Vagina (tissue), 2 donors: ENCODE results near the gene TPSAB1. TPM values are rescaled to one million over a fixed set of nuclear protein-coding genes. Genes with fewer than 3 reads are reported as not detected.

Experiments
- DNase-seq, 2 donors: peaks; one replicate each; pipeline ENCODE4 v3.0.0-alpha.2; 2017; ENCODE audit errors: extremely low spot score in 2 of 2
- H3K27ac ChIP-seq: fragments of 200-600 bp; sonication (generic); one replicate; pipeline ENCODE4 v1.5.1; 2019
- H3K27me3 ChIP-seq: fragments of 200-600 bp; sonication (generic); one replicate; pipeline ENCODE4 v1.5.1; 2019
- H3K36me3 ChIP-seq, 2 donors: fragments of 200-600 bp; sonication (generic); one replicate each; pipeline ENCODE4 v1.5.1; 2017 to 2019
- H3K4me1 ChIP-seq: fragments of 200-600 bp; sonication (generic); one replicate; pipeline ENCODE4 v1.5.1; 2019
- H3K4me3 ChIP-seq, 2 donors: fragments of 200-600 bp; sonication (generic); 1 replicate in 1 of 2; 2 replicates in 1 of 2; pipeline ENCODE4 v1.5.1; 2016 to 2019
- H3K9me3 ChIP-seq: fragments of 200-600 bp; sonication (generic); one replicate; pipeline ENCODE4 v1.5.1; 2019
- POLR2A ChIP-seq, 2 donors: fragments of 450-650 bp; IDR thresholded peaks; one replicate each; pipeline ENCODE4 v1.6.1; 2017; ENCODE audit warnings: antibody characterized with exemption in 2 of 2, mild to moderate bottlenecking in 2 of 2, moderate library complexity in 2 of 2
- POLR2AphosphoS5 ChIP-seq, 2 donors: sonication (generic); formaldehyde crosslinking; IDR thresholded peaks; one replicate each; pipeline ENCODE4 v1.9.0; 2017; ENCODE audit warnings: antibody characterized with exemption in 2 of 2, mild to moderate bottlenecking in 2 of 2, low read depth in 1 of 2; ENCODE audit not compliant: insufficient read depth in 1 of 2
- intact Hi-C: fragments of 100-400 bp; cut with DNase I; formaldehyde crosslinking; loops from one replicate; pipeline ENCODE4 v1.15.1; 2023
- total RNA-seq: library from RNA; depleted of rRNA; stranded (reverse); fragments of >200 nt; gene quantifications from one replicate; pipeline ENCODE4 v1.2.3, GENCODE V29; 2016
- TF ChIP-seq, protein P1 (sequence below), 3 experiments: fragments of 450-650 bp in 2 of 3; fragments of 200-600 bp in 1 of 3; sonication (generic) in 1 of 3; IDR thresholded peaks; one replicate each; pipeline ENCODE4 v1.5.1; 2017 to 2019; ENCODE audit warnings: antibody characterized with exemption in 3 of 3, mild to moderate bottlenecking in 2 of 3, moderate library complexity in 2 of 3

The TPSAB1 gene
- total RNA-seq, 1 donor from 2014 or later, result 70.0 TPM

DNA sequence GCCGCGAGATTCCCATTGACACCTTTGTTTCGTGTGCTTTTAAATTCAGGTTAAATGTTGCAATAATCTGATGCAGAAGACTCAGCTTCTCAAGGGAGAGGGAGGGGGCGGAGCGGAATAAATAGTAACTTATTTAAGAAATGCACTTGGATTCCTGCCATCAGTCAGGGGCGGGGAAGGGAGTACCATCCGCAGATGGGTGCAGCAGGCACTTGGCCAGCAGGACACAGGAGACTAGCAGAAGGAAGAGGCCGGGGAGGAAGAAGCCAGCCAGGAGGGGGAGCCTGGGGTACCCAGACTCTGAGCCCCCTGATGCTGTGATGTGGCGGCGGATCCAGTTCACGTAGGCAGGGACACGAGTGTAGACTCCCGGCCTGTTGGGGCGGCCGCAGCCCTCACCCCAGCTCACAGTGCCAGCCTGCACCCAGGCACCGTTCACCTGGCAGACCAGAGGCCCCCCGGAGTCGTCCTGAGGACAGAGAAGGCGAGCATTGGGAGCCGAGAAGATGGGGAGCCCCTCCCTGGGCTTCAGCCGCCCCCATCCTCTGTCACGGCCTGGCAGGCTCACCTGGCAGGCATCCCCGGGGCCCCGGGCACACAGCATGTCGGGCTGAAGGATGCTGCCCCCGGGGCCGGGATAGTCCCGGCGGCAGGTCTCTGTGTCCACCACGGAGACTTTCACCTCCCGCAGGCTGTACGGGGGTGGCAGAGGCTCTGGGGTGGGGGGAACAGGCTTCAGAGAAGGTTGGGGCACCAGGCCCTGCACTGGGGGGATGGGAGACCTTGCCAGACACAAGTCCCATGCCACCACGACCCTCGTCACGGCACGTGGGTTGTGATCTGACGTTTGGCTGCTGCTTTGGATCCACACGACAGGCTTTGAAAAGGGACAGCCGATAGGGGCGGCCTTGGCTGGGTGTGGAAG is 18.6 kb upstream of the TPSAB1 start:
- Histone ChIP-seq H3K4me1 (no peaks in the 10 kb centered on the region), H3K9me3 (no peaks in the 10 kb centered on the region), H3K27ac (no peak overlapping the region), H3K27me3 (no peaks in the 10 kb centered on the region), H3K36me3 (no peaks in the 10 kb centered on the region), H3K4me3 (no peak overlapping the region)
- TF ChIP-seq POLR2AphosphoS5 (IDR thresholded peaks at IDR 0.05; ENCODE audit: insufficient read depth in 1 of 2, low read depth in 1 of 2), result no peak
- TF ChIP-seq, protein P1, sequence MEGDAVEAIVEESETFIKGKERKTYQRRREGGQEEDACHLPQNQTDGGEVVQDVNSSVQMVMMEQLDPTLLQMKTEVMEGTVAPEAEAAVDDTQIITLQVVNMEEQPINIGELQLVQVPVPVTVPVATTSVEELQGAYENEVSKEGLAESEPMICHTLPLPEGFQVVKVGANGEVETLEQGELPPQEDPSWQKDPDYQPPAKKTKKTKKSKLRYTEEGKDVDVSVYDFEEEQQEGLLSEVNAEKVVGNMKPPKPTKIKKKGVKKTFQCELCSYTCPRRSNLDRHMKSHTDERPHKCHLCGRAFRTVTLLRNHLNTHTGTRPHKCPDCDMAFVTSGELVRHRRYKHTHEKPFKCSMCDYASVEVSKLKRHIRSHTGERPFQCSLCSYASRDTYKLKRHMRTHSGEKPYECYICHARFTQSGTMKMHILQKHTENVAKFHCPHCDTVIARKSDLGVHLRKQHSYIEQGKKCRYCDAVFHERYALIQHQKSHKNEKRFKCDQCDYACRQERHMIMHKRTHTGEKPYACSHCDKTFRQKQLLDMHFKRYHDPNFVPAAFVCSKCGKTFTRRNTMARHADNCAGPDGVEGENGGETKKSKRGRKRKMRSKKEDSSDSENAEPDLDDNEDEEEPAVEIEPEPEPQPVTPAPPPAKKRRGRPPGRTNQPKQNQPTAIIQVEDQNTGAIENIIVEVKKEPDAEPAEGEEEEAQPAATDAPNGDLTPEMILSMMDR (IDR thresholded peaks at IDR 0.05), result no peak
- TF ChIP-seq POLR2A (IDR thresholded peaks at IDR 0.05), result no peak
- intact Hi-C loops, result no loop called here
- no peak for DNase-seq

DNA sequence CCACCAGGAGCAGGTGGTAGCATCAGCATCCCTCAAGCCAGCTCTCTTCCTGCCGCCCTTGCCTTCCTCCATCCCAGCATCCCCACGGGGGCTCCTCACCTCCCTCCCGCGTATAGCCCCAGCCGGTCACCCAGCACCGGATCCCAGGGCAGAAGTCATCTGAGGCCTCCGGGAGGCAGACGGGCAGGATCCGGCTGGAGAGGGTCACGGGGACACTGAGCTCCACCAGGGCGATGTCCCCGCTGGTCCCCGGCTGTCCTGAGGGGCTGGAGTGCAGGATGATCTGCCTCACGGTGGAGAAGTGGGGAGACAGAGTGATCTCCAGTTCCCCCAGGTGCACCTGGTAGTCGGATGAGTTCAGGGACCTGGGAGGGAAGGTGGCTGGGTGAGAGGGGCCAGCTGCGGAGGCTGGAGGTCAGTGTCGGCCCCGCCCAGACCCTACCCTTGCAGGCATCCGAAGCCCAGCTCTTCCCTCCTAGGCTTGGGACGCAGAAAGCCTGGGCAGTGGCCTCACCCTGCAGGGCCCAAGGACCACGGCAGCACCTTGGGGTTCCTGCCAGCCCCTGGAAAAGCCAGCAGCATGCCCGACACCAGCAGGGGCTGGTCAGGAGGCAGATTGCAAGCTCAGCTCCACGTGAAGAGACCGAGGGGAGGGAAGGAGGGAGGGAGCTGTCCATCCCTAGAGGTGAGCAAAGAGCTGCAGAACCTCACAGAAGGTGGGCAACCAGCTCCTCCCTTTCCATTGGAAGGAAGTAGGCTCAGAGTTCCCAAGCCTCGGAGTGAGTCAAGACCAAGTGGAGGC is 17.8 kb upstream of the TPSAB1 start:
- TF ChIP-seq POLR2A (IDR thresholded peaks at IDR 0.05), result no peak
- TF ChIP-seq, protein P1 (IDR thresholded peaks at IDR 0.05), result no peak
- TF ChIP-seq POLR2AphosphoS5 (IDR thresholded peaks at IDR 0.05; ENCODE audit: insufficient read depth in 1 of 2, low read depth in 1 of 2), result no peak
- no peaks in the 10 kb centered on the region for H3K4me1 ChIP-seq
- H3K27me3 ChIP-seq, result no peaks in the 10 kb centered on the region
- no peak overlapping the region for H3K27ac ChIP-seq
- H3K4me3 ChIP-seq, result no peak overlapping the region
- intact Hi-C loops, result no loop called here
- H3K36me3 ChIP-seq, result no peaks in the 10 kb centered on the region
- no peaks in the 10 kb centered on the region for H3K9me3 ChIP-seq
- no peak for DNase-seq

DNA sequence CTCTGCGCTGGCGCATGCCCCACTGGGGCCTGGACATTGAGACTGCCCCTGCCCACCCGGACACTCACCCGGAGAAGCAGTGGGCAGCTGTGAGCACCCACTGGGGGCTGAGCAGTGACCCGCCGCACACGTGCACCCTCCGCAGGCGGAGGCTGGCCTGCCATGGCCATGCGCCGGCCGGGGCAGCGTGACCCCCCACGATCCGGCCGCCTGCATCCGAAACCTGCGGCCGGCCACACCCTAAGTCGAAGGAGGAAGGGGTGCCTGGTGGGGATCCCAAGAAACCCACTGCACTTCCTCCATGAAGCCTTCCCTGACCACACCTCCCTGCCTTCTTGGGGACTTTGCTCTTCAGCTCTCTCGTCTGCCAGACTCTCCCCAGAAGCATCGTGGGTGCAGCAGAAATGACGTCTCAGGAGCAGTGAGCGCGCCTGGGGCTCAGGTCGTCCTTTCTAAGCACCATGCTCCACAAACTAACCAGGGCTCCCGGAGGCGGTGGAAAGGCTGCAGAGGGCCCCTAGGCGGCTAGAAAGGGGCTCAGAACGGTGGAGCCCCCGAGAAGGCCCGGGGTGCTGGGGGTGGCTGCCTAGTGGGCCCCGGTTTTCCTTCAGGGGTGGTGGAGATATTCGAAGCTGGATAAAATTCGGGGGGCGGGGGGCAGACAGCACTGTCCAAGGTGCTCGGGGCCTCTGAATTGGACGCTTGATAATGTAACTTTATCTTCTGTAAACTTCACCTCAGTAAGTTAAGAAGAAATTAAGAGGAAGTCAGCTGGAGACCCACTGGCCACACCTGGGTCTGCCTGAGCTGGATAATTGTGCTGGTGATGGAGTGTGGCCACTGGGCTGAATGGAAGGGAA is 16.9 kb upstream of the TPSAB1 start:
- TF ChIP-seq POLR2A (IDR thresholded peaks at IDR 0.05) (no peak), POLR2AphosphoS5 (IDR thresholded peaks at IDR 0.05; ENCODE audit: insufficient read depth in 1 of 2, low read depth in 1 of 2) (no peak)
- TF ChIP-seq, protein P1 (IDR thresholded peaks at IDR 0.05), result no peak
- Histone ChIP-seq H3K36me3 (no peaks in the 10 kb centered on the region), H3K4me3 (no peak overlapping the region), H3K4me1 (no peaks in the 10 kb centered on the region), H3K9me3 (no peaks in the 10 kb centered on the region), H3K27ac (no peak overlapping the region), H3K27me3 (no peaks in the 10 kb centered on the region)
- intact Hi-C loops, result no loop called here
- no peak for DNase-seq

DNA sequence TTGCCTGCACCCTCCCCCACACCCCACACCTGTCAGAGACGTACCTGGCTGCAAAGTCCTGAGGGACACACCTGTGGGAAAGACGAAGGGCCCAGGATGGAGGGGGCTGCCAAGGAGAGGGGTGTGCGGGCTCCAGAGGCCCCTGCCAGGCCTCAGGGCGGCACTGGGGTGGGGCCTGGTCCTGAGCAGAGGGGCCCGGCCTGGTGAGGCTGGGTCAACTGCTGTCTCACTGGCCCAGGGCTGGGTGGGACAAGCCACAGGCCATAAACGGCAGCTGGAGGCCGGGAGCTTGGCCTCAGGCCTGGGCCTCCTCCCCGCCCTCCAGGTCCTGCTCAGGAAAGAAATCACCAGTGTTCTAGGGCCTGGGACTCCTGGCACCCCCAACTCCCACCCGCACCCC is 15.9 kb upstream of the TPSAB1 start:
- Histone ChIP-seq H3K36me3 (no peaks in the 10 kb centered on the region), H3K9me3 (no peaks in the 10 kb centered on the region), H3K27ac (no peak overlapping the region), H3K4me3 (no peak overlapping the region), H3K4me1 (no peaks in the 10 kb centered on the region), H3K27me3 (no peaks in the 10 kb centered on the region)
- TF ChIP-seq POLR2A (IDR thresholded peaks at IDR 0.05), result no peak
- no peak for TF ChIP-seq POLR2AphosphoS5 (IDR thresholded peaks at IDR 0.05; ENCODE audit: insufficient read depth in 1 of 2, low read depth in 1 of 2)
- TF ChIP-seq, protein P1 (IDR thresholded peaks at IDR 0.05), result no peak
- no peak for DNase-seq
- intact Hi-C loops, result no loop called here
